Activated effector memory CD4-positive, alpha-beta T cell treated with anti-CD3 and anti-CD28 coated beads, Interleukin-2, amount 50 U/mL, for 16 hours (primary cell): ENCODE results near the gene ZNHIT1.

ENCODE experiments used
- DNase-seq: peaks from one replicate; pipeline ENCODE4 v3.0.0-alpha.2; 2020

The ZNHIT1 gene

DNA sequence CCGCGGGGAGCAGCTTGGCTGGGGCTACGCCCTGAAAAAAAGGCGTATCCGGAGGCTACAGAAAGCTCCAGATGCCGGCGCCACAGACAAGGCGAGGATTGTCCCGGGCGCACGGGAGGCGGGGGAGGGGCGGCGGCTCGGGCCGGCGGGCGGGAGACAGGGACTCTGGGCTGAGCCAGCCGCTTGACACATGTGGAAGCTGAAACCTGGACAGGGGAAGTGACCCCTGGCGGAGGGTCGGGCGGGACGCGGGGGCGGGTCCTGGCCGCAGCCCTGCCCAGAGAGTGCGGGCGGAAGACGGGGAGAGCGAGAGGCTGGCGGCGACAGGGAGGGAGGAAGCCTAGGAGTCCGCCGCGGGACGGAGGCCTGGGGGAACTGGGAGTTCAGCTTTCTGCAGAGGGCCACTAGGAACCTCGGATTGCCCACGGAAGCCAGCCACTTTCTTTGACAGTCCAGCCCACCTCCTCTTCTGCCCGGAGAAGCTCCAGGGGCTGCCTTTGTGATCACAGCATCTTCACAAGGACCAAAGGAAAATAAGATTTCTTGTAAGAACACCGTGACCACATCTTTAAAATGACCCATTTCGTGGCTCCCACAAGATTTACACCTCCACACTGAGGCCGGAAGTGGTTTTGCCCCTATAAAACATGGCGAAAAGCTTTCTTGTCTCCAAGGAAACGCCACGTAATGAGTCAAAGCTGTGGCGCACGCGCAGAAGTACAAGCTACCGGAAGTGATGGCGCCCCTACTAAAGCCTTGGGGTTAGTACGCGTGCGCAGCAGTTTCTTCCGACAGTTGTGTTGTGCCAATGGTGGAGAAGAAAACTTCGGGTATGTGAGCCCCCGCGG, at the start of gene ZNHIT1, which contains the start of gene PLOD3:
TSS of gene ZNHIT1 (plus strand) at position 778 of the 848 bp plus-strand sequence. CDS start at position 809, 31 bp downstream.
TSS of gene PLOD3 (minus strand) at position 194 of the 848 bp plus-strand sequence. CDS start 307 bp downstream, outside the sequence.
- peak; percentile 98 for DNase-seq

DNA sequence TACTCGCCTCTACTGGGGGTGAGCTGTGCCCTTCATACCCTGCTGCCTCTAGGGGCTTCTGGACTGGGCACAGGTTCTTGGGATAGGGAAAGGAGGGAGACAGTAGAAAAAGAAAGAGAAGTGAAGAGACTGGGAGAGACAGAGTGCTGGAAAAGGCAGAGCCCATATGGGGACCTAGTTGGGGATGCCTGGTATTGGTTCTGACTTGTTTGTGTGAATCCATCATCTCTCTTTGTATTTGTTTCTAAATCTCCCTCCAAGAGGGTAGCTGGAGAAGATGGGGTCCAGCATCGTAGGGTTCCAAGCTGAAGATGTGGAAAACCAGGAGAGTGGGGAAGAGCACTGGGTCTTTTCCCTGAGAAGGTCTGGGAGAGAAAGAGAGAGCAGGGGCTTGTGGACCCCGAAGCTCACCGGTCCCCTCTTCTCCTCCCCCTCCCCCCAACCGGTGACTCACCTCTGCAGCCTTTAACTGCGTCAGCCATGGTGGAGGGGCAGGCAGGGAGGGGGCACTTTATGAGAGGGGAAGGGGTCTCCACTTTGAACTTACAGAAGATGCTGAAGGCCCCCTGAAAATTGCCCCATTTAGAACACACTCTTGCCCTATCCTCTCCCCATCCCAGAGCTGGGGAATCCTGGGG, 49.4 kb upstream of the ZNHIT1 start:
- DNase-seq: no peak

DNA sequence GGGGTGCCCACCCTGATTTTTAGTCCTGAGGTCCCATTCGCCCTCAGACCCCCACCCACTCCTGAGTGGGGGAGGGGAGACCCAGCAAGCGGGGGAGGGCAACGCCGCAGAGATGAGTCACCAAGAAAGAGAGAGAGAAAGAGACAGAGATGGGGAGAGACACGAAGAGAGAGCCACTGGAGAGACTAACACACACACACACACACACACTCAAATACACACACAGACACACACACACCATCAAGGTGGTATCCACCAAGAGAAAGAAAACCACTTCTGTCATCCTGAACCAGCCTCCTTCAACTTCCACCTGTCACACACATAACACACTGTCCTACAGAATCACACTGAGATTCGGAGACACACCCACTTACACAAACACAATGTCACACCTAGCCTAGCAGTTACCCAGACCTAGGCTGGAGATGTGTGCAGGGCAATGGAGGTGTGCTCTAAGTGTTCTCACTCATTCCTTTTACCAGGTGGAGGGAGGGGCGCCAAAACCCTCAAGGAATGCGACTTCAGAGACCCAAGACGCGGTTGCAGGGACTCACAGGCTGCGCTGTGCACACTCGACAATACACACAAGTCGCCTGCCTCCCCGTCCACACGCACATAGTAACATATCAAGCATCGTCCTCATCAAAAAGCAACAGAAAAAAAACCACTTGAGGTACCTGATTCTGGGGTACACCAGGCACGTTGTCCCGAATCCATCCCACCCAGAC, 48.7 kb upstream of the ZNHIT1 start:
- DNase-seq: no peak

DNA sequence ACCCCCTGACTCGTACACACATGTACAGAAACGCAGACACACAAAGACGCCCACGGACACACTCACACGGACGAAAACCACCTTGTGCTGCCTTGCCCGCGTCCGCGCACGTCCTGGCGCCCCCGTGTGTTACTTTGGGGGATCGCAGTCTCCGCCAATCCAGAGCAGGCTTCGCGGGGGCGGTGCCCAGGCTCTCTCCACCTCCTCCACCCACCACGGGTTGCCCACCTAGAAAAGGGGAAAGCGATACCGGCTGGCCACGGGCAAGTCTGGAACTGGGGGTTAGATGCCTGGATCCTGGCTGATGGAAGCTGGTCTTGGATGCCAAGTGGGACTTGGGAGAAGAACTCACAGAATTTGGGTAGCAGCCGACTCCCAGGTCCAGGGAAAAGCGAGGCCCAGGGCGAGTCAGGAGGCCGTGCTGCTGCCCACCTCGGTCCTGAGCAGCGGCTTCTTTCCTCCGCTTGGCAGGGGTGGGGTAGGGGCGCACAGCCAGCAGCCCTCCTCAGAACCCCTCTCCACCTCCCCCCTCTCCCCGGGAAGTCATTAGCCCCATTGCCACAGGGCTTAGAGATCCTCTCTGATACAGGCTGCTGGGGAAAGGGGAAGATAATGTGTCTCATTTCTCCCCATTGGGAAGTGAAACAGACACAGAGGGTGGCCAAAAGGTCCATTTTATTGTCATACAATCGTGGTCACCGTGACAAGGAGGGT, 48.0 kb upstream of the ZNHIT1 start:
- DNase-seq: peak; percentile 94

DNA sequence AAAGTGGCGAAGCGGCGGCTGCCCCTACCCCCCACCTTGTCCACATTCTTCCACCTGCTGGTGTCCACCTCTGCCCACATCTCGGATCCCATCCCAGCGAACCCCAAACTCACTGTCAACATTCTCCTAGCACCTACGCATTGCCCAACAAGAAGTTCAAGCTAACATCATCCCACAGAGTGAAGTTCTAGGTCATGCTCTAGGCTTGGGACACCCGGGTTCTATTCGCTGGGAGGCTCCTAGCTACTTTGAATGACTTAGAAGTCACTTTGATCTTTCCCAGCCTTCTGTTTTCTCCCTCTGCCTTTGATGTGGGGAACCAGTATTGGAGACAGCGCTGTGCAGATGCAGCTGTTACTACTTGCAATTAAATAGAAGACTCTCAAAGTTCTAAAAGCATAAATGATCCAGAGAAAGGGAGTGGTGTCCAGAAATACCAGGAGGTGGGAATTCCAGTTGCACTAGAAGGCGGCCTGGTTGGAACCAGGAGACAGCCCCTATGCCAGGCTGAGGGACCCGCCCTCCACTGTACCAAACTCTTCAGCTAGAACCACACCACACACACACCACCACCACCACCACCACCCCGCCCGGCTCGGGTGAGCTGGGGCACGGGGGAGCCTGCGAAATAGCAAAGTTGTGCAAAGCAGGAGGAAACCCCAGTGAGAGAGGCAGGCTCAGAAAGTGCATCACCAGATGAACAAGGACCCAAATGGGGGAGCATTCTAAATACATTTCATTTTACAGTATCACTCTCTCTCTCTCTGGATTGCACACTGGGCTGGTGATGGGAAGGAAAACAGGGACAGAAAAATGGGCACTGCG, 47.1 kb upstream of the ZNHIT1 start:
- DNase-seq: peak; percentile 69

DNA sequence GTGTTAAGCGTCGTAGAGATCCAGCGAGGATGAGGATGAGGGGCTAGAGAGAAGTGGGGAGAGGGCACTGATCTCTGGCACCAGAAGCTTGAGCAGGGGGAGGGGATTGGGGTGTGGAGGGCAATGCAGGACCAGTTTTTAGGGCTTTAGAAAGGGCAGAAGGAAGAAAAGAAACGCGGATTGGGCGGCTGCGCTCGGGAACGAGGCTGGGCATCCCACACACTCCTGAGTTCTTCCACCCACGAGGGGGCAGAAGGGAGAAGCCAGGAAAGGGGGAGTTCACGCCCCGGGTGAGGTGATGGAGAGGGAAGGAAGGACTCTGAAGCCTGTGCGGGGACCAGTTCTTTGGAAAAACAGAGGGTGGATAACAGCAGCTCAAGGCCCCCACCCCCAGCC, 46.5 kb upstream of the ZNHIT1 start:
- no peak for DNase-seq

GRCh38 chr7:101172005-101172853, 45.7 kb upstream of the ZNHIT1 start:
- no peak for DNase-seq

DNA sequence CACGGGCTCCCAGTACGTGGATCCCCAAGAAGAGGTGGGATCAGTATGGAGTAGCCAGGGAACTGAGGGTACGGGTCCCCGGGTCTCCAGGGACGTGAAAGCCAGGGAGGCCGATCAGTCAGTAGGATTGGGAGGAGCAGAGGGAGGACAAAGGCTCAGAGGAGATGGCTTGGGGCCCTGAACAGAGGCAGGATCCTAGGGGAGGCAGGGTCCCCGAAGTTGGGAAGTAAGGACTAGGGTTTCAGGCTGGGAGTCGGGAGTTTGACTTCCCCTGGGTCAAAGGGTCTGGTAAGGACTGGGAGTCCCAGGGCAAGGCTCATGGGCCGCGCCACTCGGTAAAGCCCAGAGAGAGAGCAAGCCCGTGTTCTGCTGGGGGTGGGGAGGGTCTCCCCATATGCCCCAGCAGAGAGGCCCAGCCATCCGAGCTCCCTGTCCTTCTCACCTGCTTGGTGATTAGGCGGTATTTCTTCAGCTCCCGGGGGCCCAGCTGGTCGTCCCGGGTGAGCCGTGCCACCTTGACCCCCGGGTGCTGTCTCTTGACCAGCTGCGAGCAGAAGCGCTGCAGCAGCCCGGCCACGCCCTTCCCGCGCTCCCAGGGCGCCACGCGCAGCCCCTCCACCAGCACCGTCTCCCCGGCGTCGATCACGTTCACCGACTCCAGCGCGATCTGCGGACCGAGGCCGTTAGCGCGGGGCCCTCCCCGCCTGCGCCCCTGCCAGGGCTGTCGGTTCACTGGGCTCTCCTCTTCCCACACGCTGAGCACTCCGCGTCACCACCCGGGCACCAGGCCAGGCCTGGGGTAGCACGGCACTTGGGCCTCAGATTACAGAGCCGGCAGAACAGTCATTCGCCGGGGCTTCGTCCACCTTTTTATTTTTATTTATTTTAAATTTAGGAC, 44.9 kb upstream of the ZNHIT1 start:
- DNase-seq: peak; percentile 73

GRCh38 chr7:101173752-101174244, 44.2 kb upstream of the ZNHIT1 start:
- peak; percentile 85 for DNase-seq

GRCh38 chr7:101174322-101174854, 43.6 kb upstream of the ZNHIT1 start:
- no peak for DNase-seq

DNA sequence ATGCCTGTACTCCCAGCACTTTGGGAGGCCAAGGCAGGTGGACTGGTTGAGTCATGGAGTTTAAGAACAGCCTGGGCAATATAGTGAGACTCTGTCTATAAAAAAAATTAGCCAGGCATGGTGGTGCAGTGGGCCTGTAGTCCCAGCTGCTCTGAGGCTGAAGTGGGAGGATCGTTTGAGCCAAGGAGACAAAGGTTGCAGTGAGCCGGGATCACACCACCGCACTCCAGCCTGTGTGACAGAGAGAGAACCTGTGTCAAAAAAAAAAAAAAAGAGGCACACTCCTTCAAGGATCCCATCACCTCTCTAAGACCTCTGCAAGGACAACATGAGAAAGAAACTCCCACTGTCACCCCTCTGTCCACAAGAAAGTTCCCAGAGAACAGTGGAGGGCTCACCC, 42.3 kb upstream of the ZNHIT1 start:
- DNase-seq: no peak

DNA sequence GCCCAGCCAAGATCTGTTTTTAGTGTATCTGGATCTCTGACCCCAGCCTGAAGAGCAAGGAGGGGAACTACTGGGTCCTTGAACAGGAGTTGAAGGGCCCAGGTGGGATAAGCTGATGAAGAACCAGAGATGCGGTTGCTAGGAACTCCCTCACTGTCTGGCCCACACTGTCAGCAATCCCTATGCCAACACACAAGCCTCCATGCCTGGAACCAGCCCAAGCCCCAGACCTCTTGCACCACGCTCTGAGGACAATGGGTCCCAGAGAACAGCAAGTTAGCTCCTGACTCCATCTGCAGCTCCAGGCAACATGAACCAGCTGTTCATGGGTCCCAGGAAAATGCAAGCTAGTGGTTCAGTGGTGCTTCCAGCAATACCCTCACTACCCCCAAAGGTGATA, 40.3 kb upstream of the ZNHIT1 start:
- DNase-seq: no peak

GRCh38 chr7:101179117-101179516, 38.8 kb upstream of the ZNHIT1 start:
- DNase-seq: no peak

DNA sequence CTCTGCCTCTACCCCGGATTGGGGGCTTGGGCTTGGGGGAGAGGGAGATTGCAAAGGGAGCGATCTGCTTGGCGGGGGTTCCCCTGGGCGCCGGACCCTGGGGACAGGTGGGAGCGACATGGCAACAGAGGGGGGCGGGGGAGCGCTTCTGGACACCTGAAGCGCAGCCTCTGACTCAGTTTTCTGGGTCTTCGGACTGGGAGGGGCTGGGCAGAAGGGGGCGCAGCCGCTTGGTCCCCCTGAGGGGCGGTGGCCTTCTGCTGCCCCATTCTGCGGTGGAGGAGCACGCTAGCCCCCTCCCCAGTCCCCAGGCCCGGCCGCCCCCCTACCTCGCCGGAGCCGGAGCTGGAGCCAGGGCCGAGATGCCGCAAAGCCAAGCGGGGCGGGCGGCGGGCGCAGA, 38.3 kb upstream of the ZNHIT1 start:
- DNase-seq: no peak

DNA sequence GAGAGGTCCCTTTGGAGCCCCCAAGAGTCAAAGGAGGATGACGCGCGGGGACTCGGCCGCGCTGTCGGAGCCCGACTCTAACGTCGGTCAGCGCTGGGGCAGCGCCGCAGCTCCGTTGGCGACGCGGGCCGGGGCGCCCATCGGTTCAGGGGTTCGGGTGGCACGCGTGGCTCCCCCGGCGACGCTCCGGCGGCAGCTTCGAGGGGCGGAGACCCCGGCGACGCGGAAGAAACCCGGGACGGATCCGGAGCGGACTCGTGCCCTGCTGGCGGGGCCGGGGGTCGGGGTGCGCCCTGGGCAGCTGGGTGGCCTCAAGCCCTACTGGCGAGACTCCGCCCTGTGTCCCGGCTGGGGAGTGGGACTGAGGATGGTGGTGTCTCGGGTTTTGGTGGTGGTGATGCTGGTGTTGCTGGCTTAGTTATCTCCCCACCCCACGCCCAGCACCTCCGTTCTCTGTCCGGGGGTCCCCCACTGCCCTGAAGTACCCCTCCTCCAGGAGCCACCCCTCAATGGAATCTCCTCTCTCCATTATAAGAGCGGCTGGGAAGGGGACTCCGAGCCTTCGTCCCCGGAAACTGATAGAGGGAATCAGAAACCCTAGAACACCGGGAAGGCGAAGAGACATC, 37.7 kb upstream of the ZNHIT1 start, which contains the start of gene NAT16:
TSS of gene NAT16 (minus strand) at position 164 of the 626 bp plus-strand sequence. CDS start 5,486 bp downstream, outside the sequence.
- no peak for DNase-seq

DNA sequence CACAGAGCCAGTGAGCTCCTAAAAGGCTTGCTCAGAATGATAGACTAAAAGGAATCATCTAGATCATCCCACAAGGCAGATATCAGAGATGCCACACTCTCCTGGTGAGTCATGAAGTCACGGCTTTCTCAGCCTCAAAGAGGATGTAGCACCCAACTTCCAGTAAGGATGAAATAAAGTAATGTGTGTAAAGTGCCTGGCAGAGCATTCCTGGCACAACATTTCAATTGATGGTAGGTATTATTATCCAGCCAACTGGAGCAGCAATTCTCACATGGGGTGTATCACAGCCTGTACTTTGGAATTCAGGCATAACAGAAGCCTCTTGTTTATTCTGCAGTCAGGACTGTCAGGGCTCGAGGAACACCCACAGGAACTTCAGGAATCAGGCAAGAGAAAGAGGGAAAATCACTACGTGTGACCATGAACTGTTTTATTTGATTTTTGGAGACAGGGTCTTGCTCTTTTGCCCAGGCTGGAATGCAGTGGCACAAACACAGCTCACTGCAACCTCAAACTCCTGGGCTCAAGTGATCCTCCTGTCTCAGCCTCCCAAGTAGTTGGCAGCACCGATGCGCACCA, 32.6 kb upstream of the ZNHIT1 start:
- DNase-seq: no peak

GRCh38 chr7:101186194-101186593, 31.8 kb upstream of the ZNHIT1 start:
- no peak for DNase-seq

- DNase-seq: no peak
These were observed 31.0 kb upstream of the ZNHIT1 start for GRCh38 chr7:101186844-101187428.
